Activated B cell treated with CpG ODN at 0.5 μM for 24 hours (primary cell): ENCODE measurements around the gene AMMECR1. TPM values are rescaled to one million over a fixed set of nuclear protein-coding genes. Genes with fewer than 3 reads are reported as not detected.

Experiments used
- ATAC-seq: fragments of 200-7000 bp; cut with Tn5 transposase; one replicate; pipeline ENCODE4 v1.10.0; 2021; ENCODE audit warnings: low read depth, mild to moderate bottlenecking, moderate library complexity
- CTCF ChIA-PET: fragments of 350-600 bp; sonication (Branson Sonifier 250); formaldehyde crosslinking; loops from one replicate; lab custom pipeline; 2021; ENCODE audit warnings: antibody characterized with exemption; lab: Charles Lee
- POLR2A ChIA-PET: fragments of 350-600 bp; sonication (Branson Sonifier 250); formaldehyde crosslinking; loops from one replicate; lab custom pipeline; 2021; ENCODE audit warnings: antibody characterized with exemption; lab: Charles Lee
- DNase-seq: peaks from one replicate; pipeline ENCODE4 v3.0.0; 2022
- H3K27ac Mint-ChIP-seq: one replicate; pipeline ENCODE4 v1.8.0; 2020; ENCODE audit warnings: mixed read lengths
- H3K27me3 Mint-ChIP-seq: one replicate; pipeline ENCODE4 v1.8.0; 2021; ENCODE audit warnings: mixed read lengths
- H3K36me3 Mint-ChIP-seq: one replicate; pipeline ENCODE4 v1.8.0; 2021; ENCODE audit warnings: low read depth, mixed read lengths
- H3K4me1 Mint-ChIP-seq: one replicate; pipeline ENCODE4 v1.8.0; 2021; ENCODE audit warnings: mixed read lengths
- H3K4me3 Mint-ChIP-seq: one replicate; pipeline ENCODE4 v1.8.0; 2020; ENCODE audit warnings: mild to moderate bottlenecking, mixed read lengths
- H3K9me3 Mint-ChIP-seq: one replicate; pipeline ENCODE4 v1.8.0; 2020; ENCODE audit warnings: mixed read lengths
- intact Hi-C: fragments of 100-400 bp; cut with micrococcal nuclease; formaldehyde crosslinking; loops from one replicate; pipeline ENCODE4 v1.15.1; 2024
- total RNA-seq: library from RNA; stranded (reverse); gene quantifications from 2 replicates; pipeline ENCODE4 v1.2.3, GENCODE V29; 2022
- TF ChIP-seq, protein P1 (sequence below): fragments of 200-600 bp; IDR thresholded peaks from one replicate; pipeline ENCODE4 v1.8.0; 2022; ENCODE audit warnings: antibody characterized with exemption, mild to moderate bottlenecking

The AMMECR1 gene
- total RNA-seq, 1 donor from 2014 or later: 10.8 TPM

GRCh38 chrX:110182865-110183264 lies 135.0 kb downstream of the AMMECR1 start:
- Mint-ChIP-seq H3K4me1 (no peaks in the 10 kb centered on the region), H3K9me3 (peaks cover 3% of the 10 kb centered on the region), H3K36me3 (peaks cover 6% of the 10 kb centered on the region), H3K27ac (no peak overlapping the region), H3K27me3 (no peaks in the 10 kb centered on the region), H3K4me3 (no peak overlapping the region)
- intact Hi-C loops: no loop called here
- ChIA-PET CTCF (no interaction called here), POLR2A (no interaction called here)
- no peak for DNase-seq
- no peak for ATAC-seq
- TF ChIP-seq, protein P1, sequence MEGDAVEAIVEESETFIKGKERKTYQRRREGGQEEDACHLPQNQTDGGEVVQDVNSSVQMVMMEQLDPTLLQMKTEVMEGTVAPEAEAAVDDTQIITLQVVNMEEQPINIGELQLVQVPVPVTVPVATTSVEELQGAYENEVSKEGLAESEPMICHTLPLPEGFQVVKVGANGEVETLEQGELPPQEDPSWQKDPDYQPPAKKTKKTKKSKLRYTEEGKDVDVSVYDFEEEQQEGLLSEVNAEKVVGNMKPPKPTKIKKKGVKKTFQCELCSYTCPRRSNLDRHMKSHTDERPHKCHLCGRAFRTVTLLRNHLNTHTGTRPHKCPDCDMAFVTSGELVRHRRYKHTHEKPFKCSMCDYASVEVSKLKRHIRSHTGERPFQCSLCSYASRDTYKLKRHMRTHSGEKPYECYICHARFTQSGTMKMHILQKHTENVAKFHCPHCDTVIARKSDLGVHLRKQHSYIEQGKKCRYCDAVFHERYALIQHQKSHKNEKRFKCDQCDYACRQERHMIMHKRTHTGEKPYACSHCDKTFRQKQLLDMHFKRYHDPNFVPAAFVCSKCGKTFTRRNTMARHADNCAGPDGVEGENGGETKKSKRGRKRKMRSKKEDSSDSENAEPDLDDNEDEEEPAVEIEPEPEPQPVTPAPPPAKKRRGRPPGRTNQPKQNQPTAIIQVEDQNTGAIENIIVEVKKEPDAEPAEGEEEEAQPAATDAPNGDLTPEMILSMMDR: no peak

- ChIA-PET CTCF (no interaction called here), POLR2A (no interaction called here)
- H3K27me3 Mint-ChIP-seq: no peaks in the 10 kb centered on the region
- DNase-seq (no peak), ATAC-seq (no peak)
- H3K9me3 Mint-ChIP-seq: peaks cover 3% of the 10 kb centered on the region
- intact Hi-C loops: no loop called here
- no peak overlapping the region for H3K27ac Mint-ChIP-seq
- TF ChIP-seq, protein P1: no peak
- no peak overlapping the region for H3K4me3 Mint-ChIP-seq
- H3K4me1 Mint-ChIP-seq: no peaks in the 10 kb centered on the region
- H3K36me3 Mint-ChIP-seq: peaks cover 6% of the 10 kb centered on the region
Measured at GRCh38 chrX:110182362-110182761, 135.5 kb downstream of the AMMECR1 start.

DNA sequence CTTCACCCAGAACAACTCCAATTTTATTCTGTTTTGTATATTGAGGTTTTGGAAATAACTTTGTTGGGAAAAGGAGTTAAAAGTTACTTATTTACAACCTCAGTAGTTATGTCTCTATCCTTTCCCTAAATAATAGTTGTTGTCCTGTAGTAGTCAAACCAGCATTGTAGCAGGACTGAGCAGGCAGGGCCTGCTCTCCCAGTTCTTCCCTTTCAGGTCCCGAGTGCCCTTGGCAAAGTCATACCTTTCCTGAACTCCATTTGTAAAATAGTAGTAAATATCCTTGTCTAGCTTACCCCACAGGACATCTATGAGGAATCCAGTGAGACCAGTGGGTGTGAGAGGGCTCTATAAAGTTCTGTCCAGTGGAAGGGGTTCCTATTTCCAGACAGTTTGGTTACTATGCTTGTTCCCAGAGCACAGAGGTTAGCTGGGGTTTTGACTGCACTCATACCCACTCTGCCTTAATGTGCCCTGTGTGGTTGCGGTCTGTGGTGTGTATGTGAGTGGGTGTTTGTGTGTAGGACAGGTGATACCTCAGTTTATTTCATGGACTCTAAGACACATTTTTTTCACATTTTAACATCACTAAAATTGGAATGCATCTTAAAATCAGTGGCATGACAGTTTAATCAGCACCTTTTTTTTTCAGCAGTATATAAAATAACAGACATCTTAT lies 136.3 kb downstream of the AMMECR1 start:
- H3K27me3 Mint-ChIP-seq: no peaks in the 10 kb centered on the region
- no peak for ATAC-seq
- POLR2A ChIA-PET: no interaction called here
- CTCF ChIA-PET: no interaction called here
- no peaks in the 10 kb centered on the region for H3K4me1 Mint-ChIP-seq
- H3K36me3 Mint-ChIP-seq: peaks cover 6% of the 10 kb centered on the region
- intact Hi-C loops: no loop called here
- H3K27ac Mint-ChIP-seq: no peak overlapping the region
- H3K9me3 Mint-ChIP-seq: peaks cover 3% of the 10 kb centered on the region
- TF ChIP-seq, protein P1: no peak
- H3K4me3 Mint-ChIP-seq: no peak overlapping the region
- no peak for DNase-seq

- POLR2A ChIA-PET: no interaction called here
- H3K27ac Mint-ChIP-seq: no peak overlapping the region
- no peak overlapping the region for H3K4me3 Mint-ChIP-seq
Measured at GRCh38 chrX:110180928-110181310, 137.0 kb downstream of the AMMECR1 start.

DNA sequence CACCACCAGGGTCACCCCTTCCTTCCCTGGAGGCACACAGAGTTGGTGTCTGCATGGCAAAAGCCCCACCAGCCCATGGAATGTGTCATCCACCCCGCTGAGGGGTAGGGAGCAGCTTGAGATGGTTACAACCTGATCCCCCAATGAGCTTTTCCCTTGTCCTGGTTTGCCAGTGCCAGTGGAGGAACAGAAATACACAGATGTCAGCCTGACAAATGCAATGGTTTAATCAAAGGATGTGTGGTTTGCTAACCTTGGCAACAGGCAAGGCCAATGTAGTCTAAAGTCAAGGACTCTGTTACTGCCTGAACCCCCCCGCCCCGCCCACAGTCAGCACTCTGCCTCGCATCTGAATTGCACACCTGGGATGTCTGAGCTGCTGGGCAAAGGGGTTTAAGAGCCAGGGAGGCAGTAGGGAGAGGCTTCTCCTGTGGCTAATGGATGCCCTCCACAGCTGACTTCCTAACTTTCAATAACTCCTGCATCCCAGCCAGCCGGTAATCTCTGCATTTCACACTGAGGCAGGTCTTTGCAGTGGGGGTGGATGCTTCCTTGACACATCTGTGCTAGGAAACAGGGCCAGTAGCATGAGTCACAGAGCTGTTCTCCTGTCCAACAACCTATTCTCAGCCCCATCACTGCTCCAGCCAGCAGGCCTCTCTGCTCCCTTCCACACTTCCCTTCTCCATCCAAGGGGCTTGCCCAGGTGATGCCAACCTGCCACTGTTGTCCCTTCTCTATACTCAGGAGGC lies 137.5 kb downstream of the AMMECR1 start:
- H3K36me3 Mint-ChIP-seq: peaks cover 4% of the 10 kb centered on the region
- no peaks in the 10 kb centered on the region for H3K4me1 Mint-ChIP-seq
- ChIA-PET POLR2A (no interaction called here), CTCF (interaction anchor here (0.8 kb wide), 1 partner anchor 34 kb away, joined by 3 read pairs; no protein-coding TSS in a partner anchor)
- ATAC-seq: no peak
- H3K4me3 Mint-ChIP-seq: no peak overlapping the region
- TF ChIP-seq, protein P1: no peak
- H3K27me3 Mint-ChIP-seq: no peaks in the 10 kb centered on the region
- H3K27ac Mint-ChIP-seq: no peak overlapping the region
- no peak for DNase-seq
- H3K9me3 Mint-ChIP-seq: no peaks in the 10 kb centered on the region
- intact Hi-C loops: no loop called here

More at GRCh38 chrX:110180928-110181310, 137.0 kb downstream of the AMMECR1 start:
- H3K4me1 Mint-ChIP-seq: no peaks in the 10 kb centered on the region
- DNase-seq: no peak
- peaks cover 4% of the 10 kb centered on the region for H3K36me3 Mint-ChIP-seq
- ATAC-seq: no peak
- intact Hi-C loops: no loop called here
- H3K27me3 Mint-ChIP-seq: no peaks in the 10 kb centered on the region
- CTCF ChIA-PET: no interaction called here
- TF ChIP-seq, protein P1: no peak
- H3K9me3 Mint-ChIP-seq: no peaks in the 10 kb centered on the region
